CD4-positive, CD25-positive, alpha-beta regulatory T cell (primary cell): ENCODE results near the gene HOXA10. TPM values are rescaled to one million over a fixed set of nuclear protein-coding genes. Genes with fewer than 3 reads are reported as not detected.

Source experiments
- ATAC-seq, 2 donors: fragments of 150-1000 bp; cut with Tn5 transposase; one replicate each; pipeline ENCODE4 v1.10.0; 2021; ENCODE audit warnings: low read depth in 2 of 2, moderate number of reproducible peaks in 2 of 2, moderate library complexity in 1 of 2
- DNase-seq, 3 donors: peaks; one replicate each; pipeline versions ENCODE4 v3.0.0 to v3.0.0-alpha.2; 2012 to 2022; ENCODE audit warnings: mixed read lengths in 1 of 3
- H3K27ac ChIP-seq: one replicate; pipeline ENCODE4 v1.7.0; 2013; ENCODE audit warnings: mild to moderate bottlenecking, low read length; ENCODE audit not compliant: insufficient read depth, poor library complexity, severe bottlenecking
- H3K27me3 ChIP-seq: one replicate; pipeline ENCODE4 v1.7.0; 2013; ENCODE audit warnings: low read length; ENCODE audit not compliant: control insufficient read depth, insufficient read depth
- H3K36me3 ChIP-seq: one replicate; pipeline ENCODE4 v1.7.0; 2013; ENCODE audit warnings: mild to moderate bottlenecking, low read length, moderate library complexity; ENCODE audit not compliant: control insufficient read depth, insufficient read depth
- H3K4me1 ChIP-seq: 2 replicates; pipeline ENCODE4 v1.7.0; 2013; ENCODE audit warnings: mild to moderate bottlenecking, low read length; ENCODE audit not compliant: insufficient read depth, control insufficient read depth, poor library complexity, severe bottlenecking
- H3K4me3 ChIP-seq: one replicate; pipeline ENCODE4 v1.7.0; 2013; ENCODE audit warnings: low read depth, mild to moderate bottlenecking, low read length, moderate library complexity
- H3K9me3 ChIP-seq, 2 experiments: 1 replicate in 1 of 2; 2 replicates in 1 of 2; pipeline ENCODE4 v1.7.0; 2013; ENCODE audit warnings: low read length in 2 of 2, mild to moderate bottlenecking in 1 of 2, moderate library complexity in 1 of 2; ENCODE audit not compliant: control insufficient read depth in 2 of 2
- H3K27ac Mint-ChIP-seq, 3 donors: one replicate each; pipeline ENCODE4 v1.8.0; 2020 to 2022; ENCODE audit warnings: mild to moderate bottlenecking in 3 of 3, mixed read lengths in 3 of 3, moderate library complexity in 2 of 3
- H3K27me3 Mint-ChIP-seq: one replicate; pipeline ENCODE4 v1.8.0; 2022; ENCODE audit warnings: mild to moderate bottlenecking, mixed read lengths
- H3K36me3 Mint-ChIP-seq: one replicate; pipeline ENCODE4 v1.8.0; 2020; ENCODE audit warnings: mixed read lengths
- H3K4me1 Mint-ChIP-seq, 4 donors: one replicate each; pipeline ENCODE4 v1.8.0; 2020 to 2022; ENCODE audit warnings: mixed read lengths in 4 of 4, mild to moderate bottlenecking in 1 of 4
- H3K4me3 Mint-ChIP-seq, 4 donors: one replicate each; pipeline ENCODE4 v1.8.0; 2020 to 2022; ENCODE audit warnings: mild to moderate bottlenecking in 4 of 4, mixed read lengths in 4 of 4, moderate library complexity in 3 of 4
- H3K9me3 Mint-ChIP-seq, 7 donors: one replicate each; pipeline ENCODE4 v1.8.0; 2020 to 2022; ENCODE audit warnings: mixed read lengths in 7 of 7, mild to moderate bottlenecking in 3 of 7, moderate library complexity in 2 of 7
- polyA plus RNA-seq, 4 donors: library from polyadenylated mRNA; unstranded; fragments of 300-500 nt; fragmentation: Illumina TruSeq; gene quantifications; one replicate each; pipeline ENCODE4 v1.2.3, GENCODE V29; 2021
- total RNA-seq: library from RNA; stranded (reverse); gene quantifications from one replicate; pipeline ENCODE4 v1.2.3, GENCODE V29; 2022

HOXA10 gene
- total and polyA plus RNA-seq, 5 donors from 2014 or later = 0.35 TPM; not detected in 4

- Mint-ChIP-seq H3K4me3 (peak overlapping the region; percentile 20 to 82 (median 65)), H3K36me3 (peaks cover 3% of the 10 kb centered on the region), H3K27ac (peak overlapping the region in 1 of 3 donors; percentile 9), H3K4me1 (peaks cover 10 to 69% (median 38%) of the 10 kb centered on the region in 4 donors), H3K27me3 (peaks cover 99% of the 10 kb centered on the region), H3K9me3 (peaks cover 0 to 10% (median 0%) of the 10 kb centered on the region in 7 donors)
- ATAC-seq = no peak
- Histone ChIP-seq H3K27me3 (peaks cover 64% of the 10 kb centered on the region), H3K4me1 (peaks cover 52% of the 10 kb centered on the region), H3K9me3 (no peaks in the 10 kb centered on the region), H3K4me3 (no peak overlapping the region), H3K27ac (no peak overlapping the region), H3K36me3 (no peaks in the 10 kb centered on the region)
- no peak for DNase-seq
Measured at GRCh38 chr7:27154369-27154768, 19.8 kb downstream of the HOXA10 start.

GRCh38 chr7:27153526-27153925, 20.6 kb downstream of the HOXA10 start:
- Histone ChIP-seq H3K27ac (no peak overlapping the region), H3K4me3 (no peak overlapping the region), H3K36me3 (no peaks in the 10 kb centered on the region), H3K27me3 (peaks cover 63% of the 10 kb centered on the region), H3K4me1 (peaks cover 52% of the 10 kb centered on the region), H3K9me3 (no peaks in the 10 kb centered on the region)
- Mint-ChIP-seq H3K27me3 (peaks cover 98% of the 10 kb centered on the region), H3K27ac (no peak overlapping the region), H3K9me3 (peaks cover 0 to 10% (median 0%) of the 10 kb centered on the region in 7 donors), H3K4me1 (peaks cover 10 to 67% (median 38%) of the 10 kb centered on the region in 4 donors), H3K4me3 (peak overlapping the region in 1 of 4 donors; percentile 82), H3K36me3 (no peaks in the 10 kb centered on the region)
- DNase-seq (no peak), ATAC-seq (no peak)

GRCh38 chr7:27152816-27153442, 21.2 kb downstream of the HOXA10 start:
- Mint-ChIP-seq H3K27me3 (peaks cover 98% of the 10 kb centered on the region), H3K9me3 (peaks cover 0 to 10% (median 0%) of the 10 kb centered on the region in 7 donors), H3K36me3 (no peaks in the 10 kb centered on the region), H3K4me1 (peaks cover 10 to 68% (median 35%) of the 10 kb centered on the region in 4 donors), H3K27ac (no peak overlapping the region), H3K4me3 (peak overlapping the region in 1 of 4 donors; percentile 82)
- Histone ChIP-seq H3K9me3 (no peaks in the 10 kb centered on the region), H3K27ac (no peak overlapping the region), H3K4me1 (peaks cover 54% of the 10 kb centered on the region), H3K4me3 (no peak overlapping the region), H3K27me3 (peaks cover 63% of the 10 kb centered on the region), H3K36me3 (no peaks in the 10 kb centered on the region)
- no peak for DNase-seq
- ATAC-seq = no peak

- Histone ChIP-seq H3K4me1 (peaks cover 55% of the 10 kb centered on the region), H3K36me3 (no peaks in the 10 kb centered on the region)
Measured at GRCh38 chr7:27151931-27152815, 21.9 kb downstream of the HOXA10 start, which contains the start of gene HOXA3. Gene HOXA3 (minus strand): TSS chr7:27152583. CDS start chr7:27110640, 41,943 bp downstream.

GRCh38 chr7:27151341-27151930, 22.7 kb downstream of the HOXA10 start:
- Histone ChIP-seq H3K27me3 (peaks cover 61% of the 10 kb centered on the region), H3K27ac (no peak overlapping the region), H3K36me3 (no peaks in the 10 kb centered on the region), H3K4me3 (peak overlapping the region; percentile 13), H3K9me3 (no peaks in the 10 kb centered on the region), H3K4me1 (peaks cover 52% of the 10 kb centered on the region)
- DNase-seq (peak in 1 of 3 donors; percentile 6), ATAC-seq (no peak)
- peaks cover 0 to 10% (median 0%) of the 10 kb centered on the region in 7 donors for H3K9me3 Mint-ChIP-seq
- peaks cover 96% of the 10 kb centered on the region for H3K27me3 Mint-ChIP-seq
- H3K4me1 Mint-ChIP-seq = peaks cover 10 to 63% (median 29%) of the 10 kb centered on the region in 4 donors
- peak overlapping the region in 1 of 3 donors; percentile 40 for H3K27ac Mint-ChIP-seq
- no peaks in the 10 kb centered on the region for H3K36me3 Mint-ChIP-seq
- H3K4me3 Mint-ChIP-seq = peak overlapping the region; percentile 46 to 96 (median 83)

More at GRCh38 chr7:27151931-27152815, 21.9 kb downstream of the HOXA10 start, which contains the start of gene HOXA3:
- DNase-seq (no peak), ATAC-seq (no peak)
- no peaks in the 10 kb centered on the region for H3K9me3 ChIP-seq
- Mint-ChIP-seq H3K27ac (peak within 1 kb of the TSS in 1 of 3 donors; percentile 40), H3K9me3 (peaks cover 0 to 10% (median 0%) of the 10 kb centered on the region in 7 donors), H3K27me3 (peaks cover 98% of the 10 kb centered on the region), H3K4me1 (peaks cover 10 to 65% (median 29%) of the 10 kb centered on the region in 4 donors), H3K4me3 (peak within 1 kb of the TSS; percentile 81 to 96 (median 84)), H3K36me3 (no peaks in the 10 kb centered on the region)
- H3K27me3 ChIP-seq = peaks cover 59% of the 10 kb centered on the region
- H3K4me3 ChIP-seq = peak within 1 kb of the TSS; percentile 13
- H3K27ac ChIP-seq = no peak within 1 kb of the TSS

GRCh38 chr7:27150568-27151340, 23.4 kb downstream of the HOXA10 start:
- peaks cover 0 to 10% (median 0%) of the 10 kb centered on the region in 7 donors for H3K9me3 Mint-ChIP-seq
- no peaks in the 10 kb centered on the region for H3K36me3 Mint-ChIP-seq
- peaks cover 10 to 58% (median 29%) of the 10 kb centered on the region in 4 donors for H3K4me1 Mint-ChIP-seq
- H3K4me3 Mint-ChIP-seq = peak overlapping the region; percentile 46 to 96 (median 83)
- H3K27ac ChIP-seq = no peak overlapping the region
- DNase-seq (peak; percentile 45 to 75 (median 67)), ATAC-seq (peak; percentile 80 to 84)
- peaks cover 45% of the 10 kb centered on the region for H3K4me1 ChIP-seq
- H3K36me3 ChIP-seq = no peaks in the 10 kb centered on the region
- H3K27ac Mint-ChIP-seq = peak overlapping the region in 1 of 3 donors; percentile 38
- H3K27me3 ChIP-seq = peaks cover 61% of the 10 kb centered on the region
- H3K4me3 ChIP-seq = peak overlapping the region; percentile 64
- H3K27me3 Mint-ChIP-seq = peaks cover 95% of the 10 kb centered on the region
- H3K9me3 ChIP-seq = no peaks in the 10 kb centered on the region
